Suppressor macrophage treated with lipopolysaccharide for 4 hours (primary cell): Measurements from ENCODE around the gene SRD5A3.
A peak's percentile ranks its signal among the peaks of the same experiment; 100 is the strongest.

Experiments
- DNase-seq: peaks from one replicate; pipeline ENCODE4 v3.0.0-alpha.2; 2020

SRD5A3 gene

DNA sequence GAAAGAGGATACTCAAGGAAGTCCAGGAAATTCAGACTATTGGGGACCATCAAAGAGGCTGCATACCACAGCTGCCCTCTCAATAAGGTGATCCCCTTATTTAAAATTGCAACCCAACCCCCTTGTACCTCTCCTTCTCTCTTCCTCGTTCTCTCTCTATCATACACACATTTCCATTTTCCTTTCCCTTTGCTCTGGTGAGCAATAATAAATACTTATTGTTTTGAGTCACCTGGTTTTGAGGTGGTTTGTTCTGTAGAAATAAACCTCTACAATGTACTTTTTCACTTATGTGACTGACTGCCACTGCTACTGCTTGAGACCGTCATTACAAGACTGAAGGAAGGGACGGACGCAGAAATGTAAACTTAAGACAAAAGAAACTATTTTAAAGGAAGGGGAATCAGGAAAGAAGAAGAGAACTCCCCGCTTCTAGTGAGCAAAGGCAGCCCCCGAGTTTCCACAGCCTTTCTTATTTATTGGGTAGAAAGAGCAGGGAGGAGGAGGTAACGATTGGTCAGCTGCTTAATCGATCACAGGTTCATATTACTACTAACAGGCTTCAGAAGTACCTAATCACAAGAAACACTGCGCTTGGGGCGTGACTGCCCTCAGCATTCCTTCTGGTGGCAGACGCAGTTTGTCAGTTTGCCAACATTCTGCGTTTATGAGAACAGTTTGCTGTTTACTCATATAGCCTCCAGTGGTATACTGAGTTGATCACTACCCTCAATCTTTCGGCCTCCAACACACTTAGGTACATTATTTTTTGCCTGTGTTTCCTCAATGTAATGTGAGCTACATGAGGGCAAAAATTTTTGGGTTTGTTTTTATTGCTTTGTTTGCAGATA is 32.8 kb downstream of the SRD5A3 start:
- DNase-seq, result no peak

DNA sequence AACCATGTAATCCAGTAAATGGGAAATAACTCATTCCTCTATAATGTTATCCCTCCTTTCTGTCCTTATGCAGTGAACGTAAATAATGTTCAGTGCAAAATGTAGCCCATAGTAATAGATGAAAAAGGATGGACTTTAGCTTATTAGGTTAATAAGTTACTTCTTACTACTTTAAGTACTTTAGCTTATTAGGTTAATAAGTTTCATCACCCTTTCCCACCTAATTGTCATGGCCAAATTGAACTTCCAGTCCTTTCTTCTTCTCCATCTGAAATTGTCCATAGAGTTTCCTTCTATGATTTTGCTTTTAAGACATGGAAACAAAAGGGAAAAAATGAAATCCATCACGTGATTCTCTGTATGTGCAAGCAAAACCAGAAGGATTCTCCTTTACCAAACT is 34.5 kb downstream of the SRD5A3 start:
- DNase-seq, result no peak

DNA sequence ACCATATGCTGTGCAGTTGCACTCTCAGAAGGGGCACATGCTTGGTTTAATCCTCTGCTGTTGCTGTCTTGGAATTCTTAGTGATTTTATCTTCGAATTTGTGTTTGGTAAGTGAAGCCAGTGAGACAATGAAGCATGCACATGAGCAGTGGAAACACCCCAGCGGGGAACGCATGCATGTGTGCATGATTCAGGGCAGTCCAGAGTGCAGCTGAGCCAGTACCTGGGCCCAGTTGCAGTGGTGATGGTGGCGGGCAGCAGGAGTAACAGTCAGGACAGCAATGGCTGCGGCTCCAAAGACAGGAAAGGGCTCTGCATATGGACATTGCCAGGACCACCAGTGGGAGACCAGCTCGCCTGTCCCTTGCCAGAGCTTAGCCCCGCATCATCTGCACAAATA is 35.5 kb downstream of the SRD5A3 start:
- DNase-seq, result no peak

DNA sequence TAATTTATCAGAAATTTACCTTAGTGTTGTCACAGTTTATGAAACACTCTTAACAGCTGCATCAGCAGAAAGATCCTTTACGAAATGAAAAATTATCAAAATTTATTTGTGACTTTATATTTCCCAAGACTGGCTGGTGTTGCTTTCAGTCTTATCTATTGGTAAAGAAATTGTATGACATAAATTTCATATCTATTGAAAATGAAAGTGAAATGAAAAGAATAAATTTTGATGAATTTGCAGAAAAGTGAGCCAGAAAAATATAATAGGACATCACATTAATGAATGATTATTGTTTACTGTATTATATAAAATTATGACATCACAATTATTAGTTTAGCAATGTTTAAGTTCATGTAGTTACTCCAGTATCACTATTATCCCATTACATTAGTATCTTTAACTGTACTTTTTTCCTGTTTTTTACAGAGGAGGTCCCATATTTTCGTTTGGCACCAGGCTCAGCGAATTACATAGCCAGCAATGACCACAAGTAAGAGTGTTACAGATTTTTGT is 36.5 kb downstream of the SRD5A3 start:
- DNase-seq, result peak; percentile 41

DNA sequence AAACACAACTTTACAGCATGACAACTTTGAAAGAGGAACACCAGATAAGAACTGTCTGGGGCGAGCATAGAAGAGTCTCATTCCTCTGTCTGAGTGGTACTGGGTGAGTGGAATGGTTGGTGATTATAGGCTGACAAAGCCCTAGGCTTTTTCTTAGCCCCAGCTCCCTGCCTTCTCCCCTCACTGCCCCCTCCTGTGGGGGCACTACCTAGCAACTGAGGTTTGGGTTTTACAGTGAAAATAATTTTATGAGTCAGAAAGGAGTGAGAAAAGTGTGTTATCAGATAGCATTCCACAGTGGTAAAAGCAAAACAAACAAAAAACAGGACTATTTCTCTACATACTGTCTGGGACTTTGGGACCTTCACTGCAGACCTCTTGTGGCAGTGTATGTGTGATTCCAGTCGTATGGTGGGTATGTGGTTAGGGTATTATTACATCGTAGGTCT is 39.2 kb downstream of the SRD5A3 start:
- no peak for DNase-seq

DNA sequence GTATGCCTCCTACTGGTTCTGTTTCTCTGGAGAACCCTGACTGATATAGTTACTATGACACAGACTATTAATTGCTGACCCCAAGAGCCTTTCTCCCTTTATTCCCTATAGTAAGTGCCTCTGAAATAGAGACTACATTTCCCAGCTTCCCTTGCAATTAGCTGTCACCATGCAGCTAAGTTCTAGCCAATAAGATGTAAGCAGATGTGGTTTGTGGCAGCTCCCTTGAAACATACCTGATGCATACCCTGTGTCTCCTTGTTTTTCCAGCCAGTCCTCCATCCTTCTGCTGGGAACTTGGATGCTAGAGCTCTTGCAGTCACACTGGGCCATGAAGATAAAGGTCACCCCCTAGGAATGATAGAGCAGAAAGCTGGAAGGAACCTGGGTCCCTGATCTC is 40.0 kb downstream of the SRD5A3 start:
- DNase-seq, result no peak

DNA sequence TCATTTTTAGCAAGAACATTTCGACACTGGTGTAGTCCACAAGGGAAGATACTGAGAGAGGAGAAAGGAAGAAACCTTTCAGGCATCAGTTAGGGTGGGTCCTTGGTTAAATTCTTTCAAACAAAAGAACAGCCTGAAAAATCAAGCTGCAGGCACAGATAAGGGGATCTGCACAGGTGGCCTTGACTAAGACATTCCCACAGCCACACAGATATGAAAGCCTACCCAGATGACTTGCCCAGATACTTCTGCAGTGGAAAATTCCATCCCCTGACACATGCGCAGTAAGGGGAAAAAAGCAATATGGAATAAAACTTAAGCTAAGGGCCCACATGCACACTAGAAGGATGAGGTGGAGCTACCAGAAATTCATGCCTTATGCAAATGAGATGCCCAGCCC is 40.8 kb downstream of the SRD5A3 start:
- DNase-seq, result no peak

DNA sequence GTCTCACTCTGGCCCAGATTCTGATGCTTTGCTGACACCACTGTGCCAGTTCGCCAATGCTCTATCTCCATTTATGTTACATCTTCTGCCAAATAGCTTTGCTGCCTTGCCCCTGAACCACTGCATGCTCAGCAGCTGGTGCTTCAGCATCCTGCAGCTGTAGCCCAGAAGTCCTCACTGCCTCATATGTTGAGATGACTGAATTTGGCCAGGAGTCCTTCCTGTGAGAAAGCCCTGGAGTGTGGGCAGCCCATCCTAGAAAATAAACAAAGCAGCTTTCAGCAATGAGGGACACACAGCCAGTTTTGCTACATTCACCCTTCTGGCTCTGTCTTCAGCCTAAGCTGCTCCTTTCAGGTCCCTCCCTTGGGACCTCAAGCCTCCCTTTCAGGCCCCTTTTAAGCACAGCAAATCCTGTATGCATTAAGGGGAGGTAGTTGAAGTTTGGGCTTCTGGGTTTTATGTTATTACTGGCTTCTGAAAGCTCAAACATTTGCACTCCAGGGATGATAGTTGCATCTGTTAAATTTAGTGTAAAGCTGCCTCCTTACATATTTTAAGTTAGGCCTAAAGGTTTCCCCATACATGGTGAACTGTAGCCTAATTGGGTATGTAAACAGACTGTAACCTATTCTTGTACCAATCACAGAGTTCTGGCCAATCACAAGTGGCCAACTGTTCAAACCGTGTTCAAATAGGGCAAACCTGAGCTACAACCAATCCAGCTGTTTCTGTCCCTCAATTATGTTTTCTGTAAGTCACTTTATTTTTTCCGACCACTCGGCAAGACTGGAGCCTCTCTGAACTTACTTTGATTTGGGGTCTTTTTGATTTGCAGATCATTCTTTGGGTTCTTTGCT is 47.6 kb downstream of the SRD5A3 start:
- DNase-seq, result no peak

DNA sequence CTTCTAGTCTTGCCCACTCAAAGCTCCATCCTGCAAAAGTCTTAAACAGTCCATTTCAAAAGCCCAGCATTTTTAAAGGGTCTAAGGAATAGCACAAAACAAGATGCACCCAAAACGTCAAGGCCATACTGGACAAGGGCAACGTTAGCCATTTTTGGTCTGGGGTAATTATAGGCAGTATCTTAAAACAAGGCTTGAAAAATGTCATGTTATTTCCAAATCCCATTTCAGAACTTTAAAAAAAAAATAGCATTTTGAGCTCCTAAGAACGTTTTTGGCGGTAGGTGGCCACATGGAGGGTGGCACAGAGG is 49.1 kb downstream of the SRD5A3 start:
- no peak for DNase-seq

DNA sequence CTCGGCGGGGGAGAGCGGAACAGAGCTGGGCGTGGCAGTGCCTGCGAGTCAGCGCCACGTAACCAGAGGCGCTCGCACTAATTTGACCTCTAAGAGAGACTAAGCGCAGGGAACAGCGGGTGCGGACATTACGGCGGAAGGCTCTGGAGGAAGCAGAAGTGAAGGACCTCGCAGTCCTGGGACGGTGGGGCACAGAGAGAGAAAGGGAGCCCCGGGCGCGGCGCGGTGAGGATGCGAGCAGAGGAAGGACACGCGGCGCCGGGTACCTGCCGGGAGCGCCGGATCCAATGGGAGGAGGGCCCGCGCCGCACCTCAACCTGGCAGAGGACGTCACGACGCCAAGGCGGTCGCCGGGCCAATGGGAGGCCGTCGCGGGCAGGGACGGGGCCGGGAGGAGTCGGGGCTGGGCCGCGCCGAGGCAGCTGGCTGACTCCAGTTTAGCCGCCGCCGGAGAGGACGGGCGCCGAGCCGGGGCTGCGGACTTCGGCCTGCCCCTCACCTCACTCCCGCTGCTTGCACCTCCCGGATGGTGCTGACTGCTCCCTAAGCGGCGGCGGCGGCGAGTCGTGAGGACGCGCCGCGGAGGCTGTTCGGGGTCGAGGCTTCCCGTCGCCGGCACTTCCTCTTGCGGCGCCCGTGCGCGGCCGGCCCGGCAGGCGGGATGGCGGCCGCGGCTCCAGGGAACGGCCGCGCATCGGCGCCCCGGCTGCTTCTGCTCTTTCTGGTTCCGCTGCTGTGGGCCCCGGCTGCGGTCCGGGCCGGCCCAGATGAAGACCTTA is 49.7 kb downstream of the SRD5A3 start, which contains the start of gene TMEM165:
TSS of gene TMEM165 (plus strand) at position 429 of the 779 bp plus-strand sequence. CDS start at position 662, 233 bp downstream.
- peak; percentile 93 for DNase-seq

DNA sequence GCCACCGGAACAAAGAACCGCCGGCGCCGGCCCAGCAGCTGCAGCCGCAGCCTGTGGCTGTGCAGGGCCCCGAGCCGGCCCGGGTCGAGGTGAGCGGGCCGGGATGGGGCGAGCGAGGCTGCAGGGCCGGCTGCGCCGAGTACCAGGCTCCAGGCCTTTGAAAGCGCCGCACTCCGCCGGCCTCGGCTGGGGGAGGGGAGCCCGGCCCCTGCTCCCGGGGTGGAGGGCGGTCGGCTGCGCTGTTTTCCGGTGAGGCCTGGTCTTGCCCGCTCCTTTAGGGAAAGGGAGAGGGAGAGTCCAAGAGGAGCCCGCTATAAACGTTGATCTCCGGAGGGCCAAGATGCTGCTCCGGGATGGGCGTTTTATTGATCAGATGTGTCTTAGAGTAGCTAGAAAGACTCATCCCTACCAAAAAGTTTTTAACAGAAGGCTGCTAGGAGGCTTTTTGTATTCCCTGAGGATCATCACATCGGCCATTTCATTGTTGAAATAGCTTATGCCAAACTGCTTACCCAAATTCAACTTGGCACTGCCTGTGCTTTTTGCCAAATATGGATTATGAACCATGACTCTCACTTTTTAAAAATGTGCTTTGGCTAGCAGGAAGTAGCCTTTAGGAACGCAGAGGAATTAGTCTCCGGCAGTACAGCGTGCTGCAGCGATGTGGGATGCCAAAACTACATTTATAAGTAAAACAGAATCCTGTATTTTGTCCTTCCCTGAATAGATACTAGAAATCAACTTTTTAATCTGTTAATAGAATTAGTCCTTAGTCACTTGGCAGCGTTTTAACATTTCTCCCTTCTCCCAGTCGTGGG is 50.5 kb downstream of the SRD5A3 start:
- DNase-seq, result peak; percentile 44

DNA sequence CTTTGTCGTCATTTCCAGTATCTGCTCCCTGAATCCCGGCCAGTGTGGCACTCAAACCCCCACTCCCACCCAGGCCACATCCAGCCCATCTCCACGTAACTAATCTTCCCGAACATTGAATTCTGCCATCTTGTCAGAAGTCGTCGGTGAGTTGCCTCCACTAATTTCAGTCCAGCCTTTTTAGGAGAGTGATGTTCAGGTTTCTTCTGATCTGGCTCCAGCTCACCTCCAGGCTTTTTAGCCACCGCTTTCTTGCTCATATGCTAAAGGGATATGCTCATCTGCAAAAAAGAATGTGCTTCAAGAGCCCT is 51.0 kb downstream of the SRD5A3 start:
- peak; percentile 12 for DNase-seq

DNA sequence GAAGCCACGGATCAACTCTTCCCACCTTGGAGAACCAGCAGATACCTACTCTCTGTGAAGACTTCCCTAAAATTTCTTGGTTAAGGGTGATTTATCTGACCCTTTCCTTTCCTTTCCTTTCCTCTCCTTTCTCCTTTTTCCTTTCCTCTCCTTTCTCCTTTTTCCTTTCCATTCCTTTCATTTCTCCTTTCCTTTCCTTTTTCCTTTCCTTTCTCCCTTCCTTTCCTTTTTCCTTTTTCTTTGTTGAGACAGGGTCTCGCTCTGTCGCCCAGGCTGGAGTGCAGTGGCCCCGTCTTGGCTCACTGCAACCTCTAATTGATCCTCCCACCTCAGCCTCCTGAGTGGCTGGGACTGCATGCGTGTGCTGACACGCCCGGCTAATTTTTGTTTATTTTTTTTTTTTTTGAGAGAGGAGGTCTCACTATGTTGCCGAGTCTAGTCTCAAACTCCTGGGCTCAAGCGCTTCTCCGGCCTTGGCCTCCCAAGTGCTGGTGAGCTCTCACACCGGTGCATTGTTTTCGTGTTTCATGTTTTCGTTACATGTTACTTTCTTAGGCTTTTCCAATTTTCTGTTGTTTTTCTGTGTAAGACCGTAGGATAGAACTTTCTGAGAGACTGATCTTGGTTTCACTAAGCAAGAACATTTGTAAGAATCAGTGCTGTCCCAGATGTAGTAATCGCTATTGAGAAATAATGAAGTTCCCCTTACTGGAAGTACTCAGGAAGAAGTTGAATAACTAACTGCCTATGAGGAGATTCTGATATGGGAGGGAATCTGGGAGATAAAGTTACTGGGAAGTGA is 51.7 kb downstream of the SRD5A3 start:
- peak; percentile 90 for DNase-seq

DNA sequence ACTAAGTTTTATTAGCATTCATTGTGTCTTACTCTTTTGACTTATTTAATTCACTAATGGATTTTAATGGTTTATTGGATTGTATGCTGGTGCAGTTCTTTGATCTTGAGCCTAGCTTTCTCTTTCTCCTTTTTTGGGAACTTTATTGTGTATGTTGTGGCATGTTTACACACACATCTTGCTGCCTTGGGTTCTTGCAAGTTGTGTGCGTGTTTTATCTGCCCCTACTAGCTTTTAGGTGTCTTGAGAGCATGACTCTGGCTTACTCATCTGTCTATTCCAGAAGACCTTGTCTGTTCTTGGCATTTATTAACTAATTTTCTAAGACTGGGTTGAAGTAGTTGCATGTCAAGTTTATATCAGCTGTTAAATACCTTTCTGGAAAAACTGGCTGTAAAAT is 52.4 kb downstream of the SRD5A3 start:
- DNase-seq, result peak; percentile 31

DNA sequence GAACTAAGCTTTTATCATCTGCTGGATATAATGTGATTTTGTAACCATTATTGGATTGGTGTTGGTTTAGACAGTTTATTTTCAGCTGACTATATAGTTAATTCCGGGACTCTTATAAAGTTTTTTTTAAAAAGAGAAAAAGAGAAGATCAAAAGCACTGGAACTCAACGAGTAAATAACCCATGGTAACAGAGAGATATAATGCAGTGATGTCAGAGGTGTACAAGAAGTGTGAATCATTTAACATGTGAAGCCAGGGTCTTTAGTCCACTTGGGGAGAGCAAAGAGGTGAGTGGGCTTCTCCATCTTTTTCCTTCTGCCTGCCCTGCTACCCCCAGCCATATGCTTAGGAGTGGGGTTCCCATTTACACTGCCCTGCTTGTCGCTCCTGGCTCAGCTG is 52.9 kb downstream of the SRD5A3 start:
- peak; percentile 6 for DNase-seq

DNA sequence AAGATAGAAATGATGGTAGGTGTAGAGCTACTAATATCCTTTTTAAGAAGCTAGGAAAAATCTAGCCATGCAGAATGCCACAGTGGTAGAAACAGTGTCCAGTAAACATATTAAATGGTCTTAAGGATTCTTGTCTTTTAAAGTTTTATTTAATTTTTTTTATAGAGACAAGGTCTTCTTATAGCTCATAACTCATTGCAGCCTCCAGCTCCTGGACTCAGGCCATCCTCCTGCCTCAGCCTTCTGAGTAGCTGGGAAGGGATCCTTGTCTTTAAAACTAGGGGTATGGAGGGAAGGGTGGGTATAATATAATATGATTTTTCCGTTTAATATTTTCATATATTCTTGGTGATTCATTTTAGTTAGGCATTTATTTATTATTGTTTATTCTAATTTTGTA is 53.5 kb downstream of the SRD5A3 start:
- DNase-seq, result no peak

DNA sequence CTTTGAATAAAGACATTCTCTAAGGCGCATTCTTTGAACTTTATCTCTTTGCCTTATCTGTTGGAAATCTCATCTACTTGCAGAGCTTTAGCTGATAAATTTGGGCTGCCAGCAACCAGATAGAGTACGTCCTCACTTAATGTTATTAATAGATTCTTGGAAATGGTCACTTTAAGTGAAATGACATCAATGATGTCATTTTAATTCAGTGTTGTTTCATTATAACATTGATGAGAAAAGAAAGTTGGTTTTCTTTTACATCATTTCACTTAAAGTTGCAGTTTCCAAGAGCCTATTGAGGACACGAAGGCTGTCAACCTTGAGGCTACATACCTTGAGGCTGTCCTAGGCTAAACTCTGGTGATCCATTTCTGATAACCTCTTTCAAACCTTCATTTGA is 59.0 kb downstream of the SRD5A3 start:
- no peak for DNase-seq

DNA sequence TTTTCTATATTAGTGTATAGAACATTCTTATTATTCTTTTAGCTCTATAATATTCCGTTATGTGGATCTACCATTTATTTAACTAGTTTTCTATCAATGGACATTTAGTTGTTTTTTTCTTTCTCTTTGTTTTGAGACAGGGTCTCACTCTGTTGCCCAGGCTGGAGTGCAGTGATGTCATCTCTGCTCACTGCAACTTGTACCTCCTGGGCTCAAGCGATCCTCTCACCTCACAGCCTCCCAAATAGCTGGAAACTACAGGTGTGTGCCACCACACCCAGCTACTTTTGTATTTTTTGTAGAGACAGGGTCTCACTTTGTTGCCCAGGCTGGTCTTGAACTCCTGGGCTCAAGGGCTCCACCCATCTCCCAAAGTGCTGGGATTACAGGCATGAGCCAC is 60.5 kb downstream of the SRD5A3 start:
- no peak for DNase-seq

DNA sequence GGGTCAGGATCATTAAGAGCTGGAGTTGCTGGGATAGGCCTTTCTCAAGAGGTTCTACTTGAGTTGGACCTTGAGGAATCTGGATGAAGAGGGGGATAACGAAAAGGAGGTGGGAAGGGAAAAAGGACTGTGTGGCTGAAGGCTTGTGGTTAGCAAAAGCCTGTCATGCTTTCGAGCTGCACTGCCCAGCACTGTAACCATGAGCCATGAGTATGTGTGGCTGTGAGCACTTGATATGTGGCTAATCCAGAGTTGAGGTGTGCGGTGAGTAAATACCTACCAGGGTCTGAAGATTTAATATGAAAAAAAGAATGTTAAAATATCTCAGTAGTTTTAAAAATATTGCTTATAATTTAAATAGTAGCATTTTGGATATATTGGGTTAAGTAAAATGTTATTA is 61.1 kb downstream of the SRD5A3 start:
- DNase-seq, result no peak

DNA sequence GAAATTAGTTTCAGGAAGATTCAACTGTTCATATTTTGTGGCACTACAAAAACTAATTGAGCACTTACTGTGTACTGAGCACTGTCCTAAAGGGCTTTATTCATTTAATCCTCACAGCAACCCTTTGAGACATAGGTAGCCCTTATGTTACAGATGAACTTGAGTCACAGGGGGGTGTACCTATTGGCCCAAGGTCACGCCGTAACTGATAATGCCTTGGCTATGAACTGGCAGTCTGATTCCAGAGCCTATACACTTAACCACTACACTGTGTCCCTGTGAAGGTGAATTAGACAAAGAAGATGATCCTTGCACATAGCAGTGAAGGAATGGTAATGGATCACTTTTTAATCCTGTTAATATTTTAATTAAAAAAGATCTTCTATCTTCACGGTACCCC is 61.7 kb downstream of the SRD5A3 start:
- DNase-seq, result no peak

DNA sequence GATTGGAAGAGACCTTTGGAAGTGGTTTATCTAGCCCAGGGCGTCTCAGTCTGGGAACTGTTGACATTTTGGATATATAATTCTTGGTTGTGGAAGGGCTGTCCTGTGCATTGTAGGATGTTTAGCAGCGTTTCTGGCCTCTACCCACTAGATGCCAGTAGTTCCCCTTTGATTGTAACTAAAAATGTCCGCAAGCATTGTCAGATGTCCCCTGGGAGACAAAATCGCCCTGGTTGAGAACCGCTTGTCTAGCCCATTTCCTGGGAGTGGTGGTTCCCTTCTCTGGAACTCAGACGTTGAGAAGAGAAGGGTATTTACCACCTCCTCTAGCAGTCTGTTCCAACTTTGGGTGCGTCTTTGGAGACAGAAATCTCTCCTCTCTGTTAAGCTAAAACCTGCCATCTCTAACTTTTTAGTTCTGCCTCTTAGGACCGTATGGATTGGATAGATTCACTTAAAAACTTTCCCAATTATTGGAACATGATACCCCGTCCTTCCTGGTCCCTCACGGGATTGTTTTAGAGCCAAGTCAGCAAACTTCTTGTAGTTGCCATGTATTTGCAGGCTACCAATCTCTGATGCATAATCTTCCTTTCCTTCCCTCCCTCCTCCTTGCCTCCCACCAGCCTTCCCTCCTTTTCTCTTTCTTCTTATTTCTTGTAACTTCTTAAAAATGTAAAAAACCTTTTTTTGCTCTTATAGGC is 63.6 kb downstream of the SRD5A3 start:
- DNase-seq, result peak; percentile 12
